HepG2 (cell line): Measurements from ENCODE around the gene SPINDOC. TPM values are rescaled to one million over a fixed set of nuclear protein-coding genes. Genes with fewer than 3 reads are reported as not detected.

ENCODE experiments used
- CBX5 ChIP-seq: sonication (generic); formaldehyde crosslinking; IDR thresholded peaks from 2 replicates; pipeline ENCODE4 v1.4.0; 2020; ENCODE audit warnings: missing genetic modification reagents, borderline replicate concordance
- ELF4 ChIP-seq: sonication (generic); formaldehyde crosslinking; IDR thresholded peaks from 2 replicates; pipeline ENCODE4 v1.5.0; 2020; ENCODE audit warnings: missing genetic modification reagents, mild to moderate bottlenecking, moderate library complexity, borderline replicate concordance
- ETV5 ChIP-seq: IDR thresholded peaks from 2 replicates; pipeline ENCODE4 v1.6.1; 2018; ENCODE audit warnings: missing biosample characterization, missing genetic modification reagents, inconsistent platforms, borderline replicate concordance
- FOXC1 ChIP-seq: sonication (generic); formaldehyde crosslinking; IDR thresholded peaks from 2 replicates; pipeline ENCODE4 v1.8.0; 2022; ENCODE audit warnings: mild to moderate bottlenecking, missing genetic modification reagents, borderline replicate concordance
- FOXK1 ChIP-seq: sonication (generic); formaldehyde crosslinking; IDR thresholded peaks from 2 replicates; pipeline ENCODE4 v1.4.0; 2020; ENCODE audit warnings: low read depth, missing genetic modification reagents, borderline replicate concordance
- KMT2B ChIP-seq: IDR thresholded peaks from 2 replicates; pipeline ENCODE4 v1.6.1; 2016; ENCODE audit warnings: missing genetic modification reagents, missing compliant biosample characterization
- LBX2 ChIP-seq: sonication (generic); formaldehyde crosslinking; IDR thresholded peaks from 2 replicates; pipeline ENCODE4 v1.5.0; 2020; ENCODE audit warnings: missing genetic modification reagents, mild to moderate bottlenecking, borderline replicate concordance
- MED13 ChIP-seq: sonication (generic); formaldehyde crosslinking; IDR thresholded peaks from 2 replicates; pipeline ENCODE4 v1.5.0; 2020; ENCODE audit warnings: missing genetic modification reagents
- MED8 ChIP-seq: sonication (generic); formaldehyde crosslinking; IDR thresholded peaks from 2 replicates; pipeline ENCODE4 v1.8.1; 2023; ENCODE audit warnings: mild to moderate bottlenecking, missing genetic modification reagents; ENCODE audit not compliant: insufficient replicate concordance
- NFRKB ChIP-seq: fragments of 450-650 bp; IDR thresholded peaks from 2 replicates; pipeline ENCODE4 v1.6.1; 2017
- REL ChIP-seq: sonication (generic); formaldehyde crosslinking; conservative IDR thresholded peaks from 2 replicates; pipeline ENCODE4 v1.8.0; 2022; ENCODE audit warnings: mild to moderate bottlenecking, missing genetic modification reagents, moderate library complexity
- RORA ChIP-seq: sonication (generic); formaldehyde crosslinking; IDR thresholded peaks from 2 replicates; pipeline ENCODE4 v1.5.0; 2020; ENCODE audit warnings: mild to moderate bottlenecking, missing genetic modification reagents, moderate library complexity
- TGIF2 ChIP-seq: IDR thresholded peaks from 2 replicates; pipeline ENCODE4 v1.6.1; 2016; ENCODE audit warnings: control low read depth, missing compliant biosample characterization
- TRIM22 ChIP-seq: fragments of 450-650 bp; IDR thresholded peaks from 2 replicates; pipeline ENCODE4 v1.6.1; 2017
- ZNF570 ChIP-seq: sonication (generic); formaldehyde crosslinking; IDR thresholded peaks from 2 replicates; pipeline ENCODE4 v1.4.0; 2020; ENCODE audit warnings: mild to moderate bottlenecking, missing genetic modification reagents, borderline replicate concordance
- ZSCAN21 ChIP-seq: sonication (generic); formaldehyde crosslinking; IDR thresholded peaks from 2 replicates; pipeline ENCODE4 v1.8.0; 2022; ENCODE audit warnings: mild to moderate bottlenecking, missing genetic modification reagents, moderate library complexity, borderline replicate concordance
- polyA plus RNA-seq, 8 experiments: library from polyadenylated mRNA; depleted of rRNA in 3 of 8; stranded (reverse) in 7 of 8; unstranded in 1 of 8; fragments of >200 nt; fragmentation: Illumina TruSeq in 4 of 8; extraction: Trizol in 4 of 8; gene quantifications; 2 replicates each; pipeline versions ENCODE4 v1.2.1 to v1.2.3, GENCODE V29; 2011 to 2016; ENCODE audit warnings: low read depth in 4 of 8, missing spikeins in 1 of 8, mixed read lengths in 1 of 8; ENCODE audit not compliant: insufficient read depth in 1 of 8
- total RNA-seq, 5 experiments: library from RNA; depleted of rRNA; stranded (reverse); fragments of >200 nt; fragmentation: Illumina TruSeq; extraction: Trizol; gene quantifications; 2 replicates each; pipeline ENCODE4 v1.2.3, GENCODE V29; 2016; ENCODE audit warnings: low read depth in 1 of 5
- TF ChIP-seq, protein P1 (sequence below): sonication (generic); formaldehyde crosslinking; IDR thresholded peaks from 2 replicates; pipeline ENCODE4 v1.5.0; 2020; ENCODE audit warnings: mild to moderate bottlenecking, missing genetic modification reagents, moderate library complexity
- TF ChIP-seq, protein P2 (sequence below): sonication (generic); formaldehyde crosslinking; IDR thresholded peaks from 2 replicates; pipeline ENCODE4 v1.4.0; 2020; ENCODE audit warnings: mild to moderate bottlenecking, missing genetic modification reagents
- TF ChIP-seq, protein P3 (sequence below): sonication (generic); formaldehyde crosslinking; IDR thresholded peaks from 2 replicates; pipeline ENCODE4 v1.4.0; 2020; ENCODE audit warnings: missing genetic modification reagents

The SPINDOC gene
- total and polyA plus RNA-seq, 2 of the 13 experiments (the other 11 are each of a cell fraction or from before 2014, with no cell fraction given): 21.4 to 29.9 TPM

DNA sequence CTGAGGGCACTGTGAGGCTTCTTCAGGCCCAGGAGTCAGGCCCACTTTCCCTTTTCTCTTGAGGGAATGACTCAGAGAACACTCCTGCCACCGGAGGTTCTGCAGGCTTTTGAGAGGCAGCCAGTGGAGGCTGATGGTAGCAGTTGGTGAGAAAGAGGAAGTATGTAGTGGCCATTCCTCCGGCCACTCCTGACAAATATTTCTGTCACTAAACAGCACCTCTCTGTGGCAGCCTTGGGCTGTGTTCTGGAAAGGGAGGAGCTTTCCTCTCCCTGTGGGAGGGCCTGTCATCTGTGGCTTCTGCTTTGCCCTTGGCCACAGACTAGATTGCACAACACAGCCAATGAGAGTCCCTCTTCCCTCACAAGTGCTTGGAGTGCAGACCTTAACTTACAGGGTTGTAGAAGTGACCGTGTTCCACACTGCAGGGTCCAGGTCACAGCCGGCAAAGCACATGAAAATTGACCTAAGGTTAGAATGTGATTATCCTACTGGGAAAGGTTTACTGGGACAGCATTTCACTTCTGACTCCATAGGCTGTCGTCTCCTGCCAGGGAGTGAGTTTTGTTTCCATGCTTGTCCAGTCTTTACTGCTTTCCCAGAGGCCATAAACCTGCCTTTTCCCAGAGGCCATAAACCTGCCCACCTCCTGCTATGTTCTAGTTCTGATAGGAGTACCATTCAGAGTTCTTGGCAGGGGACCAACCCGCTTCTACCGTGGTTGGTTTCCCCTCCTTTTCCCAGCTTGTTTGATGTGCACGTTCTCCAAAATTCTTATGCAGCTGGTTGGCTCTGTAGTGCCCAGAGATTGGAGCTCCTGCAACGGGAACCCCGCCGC lies 58.9 kb downstream of the SPINDOC start (continued):
- peak; percentile 82; the same call in 1 of the 2 replicates for TF ChIP-seq CBX5
- TF ChIP-seq TGIF2 (CRISPR knock-in tag): peak; percentile 69
- 0 out of 2 replicates have a peak, but pooled peaks have one; percentile 30 for TF ChIP-seq ELF4
- 0 out of 2 replicates have a peak, but pooled peaks have one; percentile 22 for TF ChIP-seq ZSCAN21 (CRISPR knock-in tag)
- no peak for TF ChIP-seq TRIM22
- no peak for TF ChIP-seq LBX2 (CRISPR knock-in tag)
- peak; percentile 77; the same call in 1 of the 2 replicates for TF ChIP-seq ETV5
- no peak for TF ChIP-seq RORA (CRISPR knock-in tag)
- no peak for TF ChIP-seq MED8 (CRISPR knock-in tag)
- TF ChIP-seq, protein P1, sequence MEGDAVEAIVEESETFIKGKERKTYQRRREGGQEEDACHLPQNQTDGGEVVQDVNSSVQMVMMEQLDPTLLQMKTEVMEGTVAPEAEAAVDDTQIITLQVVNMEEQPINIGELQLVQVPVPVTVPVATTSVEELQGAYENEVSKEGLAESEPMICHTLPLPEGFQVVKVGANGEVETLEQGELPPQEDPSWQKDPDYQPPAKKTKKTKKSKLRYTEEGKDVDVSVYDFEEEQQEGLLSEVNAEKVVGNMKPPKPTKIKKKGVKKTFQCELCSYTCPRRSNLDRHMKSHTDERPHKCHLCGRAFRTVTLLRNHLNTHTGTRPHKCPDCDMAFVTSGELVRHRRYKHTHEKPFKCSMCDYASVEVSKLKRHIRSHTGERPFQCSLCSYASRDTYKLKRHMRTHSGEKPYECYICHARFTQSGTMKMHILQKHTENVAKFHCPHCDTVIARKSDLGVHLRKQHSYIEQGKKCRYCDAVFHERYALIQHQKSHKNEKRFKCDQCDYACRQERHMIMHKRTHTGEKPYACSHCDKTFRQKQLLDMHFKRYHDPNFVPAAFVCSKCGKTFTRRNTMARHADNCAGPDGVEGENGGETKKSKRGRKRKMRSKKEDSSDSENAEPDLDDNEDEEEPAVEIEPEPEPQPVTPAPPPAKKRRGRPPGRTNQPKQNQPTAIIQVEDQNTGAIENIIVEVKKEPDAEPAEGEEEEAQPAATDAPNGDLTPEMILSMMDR (CRISPR knock-in tag): peak; percentile 95
- TF ChIP-seq ZNF570 (CRISPR knock-in tag): no peak
- TF ChIP-seq, protein P2, sequence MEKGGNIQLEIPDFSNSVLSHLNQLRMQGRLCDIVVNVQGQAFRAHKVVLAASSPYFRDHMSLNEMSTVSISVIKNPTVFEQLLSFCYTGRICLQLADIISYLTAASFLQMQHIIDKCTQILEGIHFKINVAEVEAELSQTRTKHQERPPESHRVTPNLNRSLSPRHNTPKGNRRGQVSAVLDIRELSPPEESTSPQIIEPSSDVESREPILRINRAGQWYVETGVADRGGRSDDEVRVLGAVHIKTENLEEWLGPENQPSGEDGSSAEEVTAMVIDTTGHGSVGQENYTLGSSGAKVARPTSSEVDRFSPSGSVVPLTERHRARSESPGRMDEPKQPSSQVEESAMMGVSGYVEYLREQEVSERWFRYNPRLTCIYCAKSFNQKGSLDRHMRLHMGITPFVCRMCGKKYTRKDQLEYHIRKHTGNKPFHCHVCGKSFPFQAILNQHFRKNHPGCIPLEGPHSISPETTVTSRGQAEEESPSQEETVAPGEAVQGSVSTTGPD (CRISPR knock-in tag): no peak
- no peak for TF ChIP-seq REL (CRISPR knock-in tag)
- peak; percentile 62; the same call in 1 of the 2 replicates for TF ChIP-seq KMT2B (CRISPR knock-in tag)
- TF ChIP-seq NFRKB: no peak
- TF ChIP-seq, protein P3, sequence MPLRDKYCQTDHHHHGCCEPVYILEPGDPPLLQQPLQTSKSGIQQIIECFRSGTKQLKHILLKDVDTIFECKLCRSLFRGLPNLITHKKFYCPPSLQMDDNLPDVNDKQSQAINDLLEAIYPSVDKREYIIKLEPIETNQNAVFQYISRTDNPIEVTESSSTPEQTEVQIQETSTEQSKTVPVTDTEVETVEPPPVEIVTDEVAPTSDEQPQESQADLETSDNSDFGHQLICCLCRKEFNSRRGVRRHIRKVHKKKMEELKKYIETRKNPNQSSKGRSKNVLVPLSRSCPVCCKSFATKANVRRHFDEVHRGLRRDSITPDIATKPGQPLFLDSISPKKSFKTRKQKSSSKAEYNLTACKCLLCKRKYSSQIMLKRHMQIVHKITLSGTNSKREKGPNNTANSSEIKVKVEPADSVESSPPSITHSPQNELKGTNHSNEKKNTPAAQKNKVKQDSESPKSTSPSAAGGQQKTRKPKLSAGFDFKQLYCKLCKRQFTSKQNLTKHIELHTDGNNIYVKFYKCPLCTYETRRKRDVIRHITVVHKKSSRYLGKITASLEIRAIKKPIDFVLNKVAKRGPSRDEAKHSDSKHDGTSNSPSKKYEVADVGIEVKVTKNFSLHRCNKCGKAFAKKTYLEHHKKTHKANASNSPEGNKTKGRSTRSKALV (CRISPR knock-in tag): peak; percentile 85
- no peak for TF ChIP-seq FOXC1 (CRISPR knock-in tag)
- peak; percentile 61; the same call in 1 of the 2 replicates for TF ChIP-seq FOXK1
- TF ChIP-seq MED13 (CRISPR knock-in tag): no peak
